ENCODE results near the gene KCNIP3. TPM values are rescaled to one million over a fixed set of nuclear protein-coding genes. Genes with fewer than 3 reads are reported as not detected.
A peak's percentile ranks its signal among the peaks of the same experiment; 100 is the strongest.

Gene KCNIP3
- total RNA-seq, 1 donor from 2014 or later: 9.2 TPM

DNA sequence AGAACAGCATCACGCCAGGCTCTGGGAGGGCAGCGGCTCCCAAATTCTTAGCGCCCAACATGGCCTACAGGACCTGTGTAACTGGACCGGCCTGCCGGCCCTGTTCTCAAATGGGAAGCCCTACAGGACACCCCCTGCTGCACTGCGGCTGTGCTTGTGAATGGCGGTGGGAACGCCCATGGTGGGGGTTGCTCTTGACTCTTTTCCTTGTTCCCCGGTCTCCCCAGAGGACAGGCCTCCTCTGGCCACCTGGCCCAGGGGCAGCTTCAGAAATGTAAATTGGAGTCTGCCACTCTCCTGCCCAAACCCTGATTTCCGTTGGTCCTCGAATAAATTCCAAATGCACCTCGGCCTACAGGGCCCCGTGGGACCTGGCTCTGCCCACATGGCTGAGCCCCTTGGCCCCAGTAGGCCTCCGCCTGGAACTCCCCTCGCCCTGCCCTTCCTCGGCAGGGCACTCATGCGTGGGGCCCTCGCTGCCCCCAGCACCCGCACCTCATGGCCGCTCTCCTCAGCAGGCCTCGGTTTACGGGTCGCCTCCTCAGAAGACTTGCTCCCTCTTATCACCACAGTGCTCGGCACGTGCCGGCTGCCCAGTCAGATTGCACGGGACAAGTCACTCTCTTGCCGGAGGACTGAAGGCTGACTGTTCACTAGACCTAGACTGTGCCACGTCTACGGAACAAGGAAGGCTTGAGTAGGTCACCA, 29.4 kb downstream of the KCNIP3 start:
- H3K4me1 Mint-ChIP-seq: peaks cover 12% of the 10 kb centered on the region
- no peaks in the 10 kb centered on the region for H3K27me3 Mint-ChIP-seq (ENCODE audit: low read depth)
- no peak for DNase-seq (ENCODE audit: low spot score in 2 of 2, unreplicated experiment in 2 of 2)
- TF ChIP-seq, protein P1, sequence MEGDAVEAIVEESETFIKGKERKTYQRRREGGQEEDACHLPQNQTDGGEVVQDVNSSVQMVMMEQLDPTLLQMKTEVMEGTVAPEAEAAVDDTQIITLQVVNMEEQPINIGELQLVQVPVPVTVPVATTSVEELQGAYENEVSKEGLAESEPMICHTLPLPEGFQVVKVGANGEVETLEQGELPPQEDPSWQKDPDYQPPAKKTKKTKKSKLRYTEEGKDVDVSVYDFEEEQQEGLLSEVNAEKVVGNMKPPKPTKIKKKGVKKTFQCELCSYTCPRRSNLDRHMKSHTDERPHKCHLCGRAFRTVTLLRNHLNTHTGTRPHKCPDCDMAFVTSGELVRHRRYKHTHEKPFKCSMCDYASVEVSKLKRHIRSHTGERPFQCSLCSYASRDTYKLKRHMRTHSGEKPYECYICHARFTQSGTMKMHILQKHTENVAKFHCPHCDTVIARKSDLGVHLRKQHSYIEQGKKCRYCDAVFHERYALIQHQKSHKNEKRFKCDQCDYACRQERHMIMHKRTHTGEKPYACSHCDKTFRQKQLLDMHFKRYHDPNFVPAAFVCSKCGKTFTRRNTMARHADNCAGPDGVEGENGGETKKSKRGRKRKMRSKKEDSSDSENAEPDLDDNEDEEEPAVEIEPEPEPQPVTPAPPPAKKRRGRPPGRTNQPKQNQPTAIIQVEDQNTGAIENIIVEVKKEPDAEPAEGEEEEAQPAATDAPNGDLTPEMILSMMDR (IDR thresholded peaks at IDR 0.05; ENCODE audit: unreplicated experiment): no peak
- no peak overlapping the region for H3K4me3 Mint-ChIP-seq
- no peaks in the 10 kb centered on the region for H3K9me3 Mint-ChIP-seq
- no peak overlapping the region for H3K27ac Mint-ChIP-seq
- no peaks in the 10 kb centered on the region for H3K36me3 Mint-ChIP-seq

DNA sequence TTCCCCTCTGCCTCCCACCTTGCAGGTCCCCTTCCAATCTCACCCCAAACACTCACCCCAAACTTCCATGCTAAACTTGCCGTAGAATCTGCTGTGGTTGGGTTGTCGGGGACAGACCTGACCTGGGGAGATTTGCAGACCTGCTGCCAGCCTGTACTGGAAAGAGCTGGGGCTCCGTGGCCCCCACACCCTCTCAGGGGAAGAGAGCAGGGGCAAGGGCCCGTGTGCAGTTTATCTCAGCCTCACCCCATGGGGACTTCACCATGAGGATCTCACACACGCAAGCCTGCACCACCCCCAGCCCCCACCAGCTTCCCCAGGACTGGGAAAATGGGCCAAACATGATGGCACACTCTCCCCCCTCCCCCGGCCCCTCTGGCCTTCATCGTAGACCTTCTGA, 30.7 kb downstream of the KCNIP3 start:
- Mint-ChIP-seq H3K36me3 (no peaks in the 10 kb centered on the region), H3K4me3 (no peak overlapping the region), H3K9me3 (no peaks in the 10 kb centered on the region), H3K27ac (no peak overlapping the region), H3K4me1 (peaks cover 12% of the 10 kb centered on the region), H3K27me3 (ENCODE audit: low read depth) (no peaks in the 10 kb centered on the region)
- DNase-seq (ENCODE audit: low spot score in 2 of 2, unreplicated experiment in 2 of 2): no peak
- TF ChIP-seq, protein P1 (IDR thresholded peaks at IDR 0.05; ENCODE audit: unreplicated experiment): no peak

DNA sequence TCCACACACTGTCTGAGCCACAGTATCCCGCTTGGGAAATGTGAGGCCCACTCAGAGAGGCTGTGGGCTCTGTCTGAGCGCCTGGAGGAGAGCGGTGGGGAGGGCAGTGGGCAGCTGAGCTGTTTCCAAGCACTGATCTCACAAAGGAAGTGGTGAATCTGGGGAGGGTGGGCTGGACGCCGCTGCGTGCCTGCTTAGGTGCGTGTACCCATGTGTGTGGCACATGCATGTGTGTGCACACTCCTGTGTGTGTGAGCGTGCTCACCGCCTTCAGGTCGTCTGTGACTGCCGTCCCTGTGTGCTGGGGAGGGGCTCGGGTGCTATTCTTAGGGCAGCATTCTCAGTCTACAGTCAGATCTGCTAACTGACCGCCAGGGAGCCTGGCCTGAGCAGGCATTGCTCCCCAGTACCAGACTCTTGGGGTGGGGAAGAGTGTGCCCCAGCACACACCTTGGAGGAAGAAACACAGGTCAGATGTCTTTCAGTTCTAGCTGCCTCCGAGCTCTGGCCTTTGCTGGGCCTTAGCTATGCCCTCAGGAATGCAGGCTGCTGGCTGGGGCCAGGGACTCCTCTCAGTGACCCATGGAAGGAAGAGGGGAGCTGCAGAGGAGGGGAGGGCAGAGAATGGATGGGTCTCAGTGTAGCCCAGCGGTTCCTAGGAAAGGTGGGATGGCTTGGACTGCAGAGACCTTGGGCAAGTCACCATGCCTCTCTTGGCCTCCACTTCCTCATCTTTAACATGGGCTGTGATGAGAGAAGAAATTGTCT, 31.4 kb downstream of the KCNIP3 start:
- no peak overlapping the region for H3K4me3 Mint-ChIP-seq
- peaks cover 16% of the 10 kb centered on the region for H3K4me1 Mint-ChIP-seq
- H3K27me3 Mint-ChIP-seq (ENCODE audit: low read depth): no peaks in the 10 kb centered on the region
- H3K9me3 Mint-ChIP-seq: no peaks in the 10 kb centered on the region
- H3K27ac Mint-ChIP-seq: no peak overlapping the region
- DNase-seq (ENCODE audit: low spot score in 2 of 2, unreplicated experiment in 2 of 2): no peak
- TF ChIP-seq, protein P1 (IDR thresholded peaks at IDR 0.05; ENCODE audit: unreplicated experiment): no peak
- H3K36me3 Mint-ChIP-seq: no peaks in the 10 kb centered on the region

DNA sequence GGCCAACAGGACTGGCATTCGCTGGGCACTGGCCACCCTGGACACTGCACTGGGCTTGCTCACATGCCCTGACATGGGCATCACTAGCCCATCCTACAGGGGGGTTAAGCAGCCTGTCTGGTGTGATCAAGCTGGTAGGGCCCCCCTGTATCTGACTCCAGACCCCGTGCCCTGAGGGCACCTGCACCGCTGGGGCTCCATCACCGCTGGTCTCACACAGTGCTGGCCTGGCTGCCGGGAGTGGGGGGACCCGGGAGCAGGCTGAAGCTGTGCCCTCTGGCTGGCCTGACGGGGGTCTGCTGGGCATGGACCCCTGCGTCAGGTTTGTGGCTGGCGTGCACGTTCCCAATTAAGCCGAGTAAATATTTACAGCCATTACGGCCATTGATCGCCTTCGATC, 32.3 kb downstream of the KCNIP3 start:
- H3K9me3 Mint-ChIP-seq: no peaks in the 10 kb centered on the region
- no peak for DNase-seq (ENCODE audit: low spot score in 2 of 2, unreplicated experiment in 2 of 2)
- H3K4me3 Mint-ChIP-seq: no peak overlapping the region
- no peak overlapping the region for H3K27ac Mint-ChIP-seq
- no peaks in the 10 kb centered on the region for H3K27me3 Mint-ChIP-seq (ENCODE audit: low read depth)
- TF ChIP-seq, protein P1 (IDR thresholded peaks at IDR 0.05; ENCODE audit: unreplicated experiment): no peak
- H3K4me1 Mint-ChIP-seq: peaks cover 25% of the 10 kb centered on the region
- H3K36me3 Mint-ChIP-seq: no peaks in the 10 kb centered on the region

DNA sequence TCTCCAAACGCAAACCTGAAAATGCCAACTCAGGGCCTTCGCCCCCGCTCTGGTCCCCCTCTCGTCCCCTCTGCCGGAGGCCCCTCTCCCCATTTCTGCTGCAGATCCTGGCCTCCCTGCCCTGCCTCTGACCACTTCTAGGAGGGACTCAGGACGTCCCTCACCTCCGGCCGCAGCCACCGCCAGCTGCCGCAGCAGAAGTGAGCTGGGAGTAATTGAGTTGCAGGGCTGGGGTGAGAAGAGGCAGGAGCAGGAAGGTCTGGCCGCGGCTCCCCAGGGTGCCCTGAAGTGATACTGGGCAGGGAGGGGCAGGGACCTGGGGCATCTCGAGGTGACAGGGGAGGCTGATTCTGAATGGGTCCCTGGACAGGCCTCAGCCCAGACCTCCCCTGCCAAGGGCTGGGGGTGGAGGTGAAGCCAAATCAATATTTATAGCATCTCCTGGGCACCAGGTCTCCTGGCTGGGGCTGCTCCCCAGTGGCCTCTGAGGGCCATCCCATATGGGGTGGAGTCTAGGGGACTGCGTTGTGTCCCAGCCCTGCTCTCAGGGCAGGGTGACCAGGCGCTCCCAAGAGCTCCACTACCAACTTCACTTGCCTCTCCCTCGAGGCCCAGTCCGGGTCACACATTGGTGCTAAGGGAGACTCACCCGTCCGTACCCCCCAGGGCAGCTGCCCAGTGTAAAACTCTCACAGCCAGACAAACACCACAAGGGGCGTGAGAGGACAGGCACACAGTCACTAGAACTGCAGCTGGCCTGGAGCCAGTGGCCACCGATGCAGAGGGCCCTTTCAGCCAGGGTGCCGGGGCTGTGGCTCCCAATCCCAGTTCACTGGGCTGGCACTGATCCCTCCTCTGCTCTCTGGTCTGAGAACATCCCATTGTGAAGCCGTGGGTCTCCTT, 33.0 kb downstream of the KCNIP3 start:
- Mint-ChIP-seq H3K27ac (peak overlapping the region; percentile 15), H3K4me3 (no peak overlapping the region), H3K36me3 (no peaks in the 10 kb centered on the region), H3K9me3 (no peaks in the 10 kb centered on the region), H3K27me3 (ENCODE audit: low read depth) (no peaks in the 10 kb centered on the region), H3K4me1 (peaks cover 26% of the 10 kb centered on the region)
- DNase-seq (ENCODE audit: low spot score in 2 of 2, unreplicated experiment in 2 of 2): no peak
- TF ChIP-seq, protein P1 (IDR thresholded peaks at IDR 0.05; ENCODE audit: unreplicated experiment): no peak
